ENCODE data around the gene THSD1.
A peak's percentile ranks its signal among the peaks of the same experiment; 100 is the strongest.

The THSD1 gene

DNA sequence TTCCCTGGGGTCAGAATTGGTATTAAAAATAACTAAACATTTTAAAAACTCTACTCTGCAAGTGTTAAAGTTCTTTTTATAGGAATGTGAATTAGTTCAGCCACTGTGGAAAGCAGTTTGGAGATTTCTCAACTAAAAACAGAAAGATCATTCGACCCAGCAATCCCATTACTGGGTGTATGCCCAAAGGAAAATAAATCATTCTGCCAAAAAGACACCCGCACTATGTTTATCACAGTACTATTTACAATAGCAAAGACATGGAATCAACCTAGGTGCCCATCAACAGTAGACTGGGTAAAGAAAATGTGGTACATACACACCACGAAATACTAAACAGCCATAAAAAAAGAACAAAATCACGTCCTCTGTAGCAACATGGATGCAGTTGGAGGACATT is 657 bp upstream of the THSD1 start:
- H3K9ac ChIP-seq (ENCODE audit: insufficient read length, low read depth) = no peak overlapping the region
- no peaks in the 10 kb centered on the region for H3K4me1 ChIP-seq (ENCODE audit: insufficient read depth, insufficient read length)
- H3K9me3 ChIP-seq (ENCODE audit: insufficient read depth, low read length) = no peaks in the 10 kb centered on the region
- H3K4me3 ChIP-seq (ENCODE audit: insufficient read length, low read depth) = no peak overlapping the region
- H3K27me3 ChIP-seq (ENCODE audit: insufficient read depth, insufficient read length) = peaks cover 20% of the 10 kb centered on the region
- H3K36me3 ChIP-seq (ENCODE audit: insufficient read depth, insufficient read length, low read length) = no peaks in the 10 kb centered on the region
- TF ChIP-seq ZNF274 (IDR thresholded peaks at IDR 0.05; ENCODE audit: low read depth, low read length) (no peak), SUZ12 (IDR thresholded peaks at IDR 0.05; ENCODE audit: extremely low read depth, insufficient read depth, insufficient read length) (no peak), YY1 (IDR thresholded peaks at IDR 0.05; ENCODE audit: insufficient read depth, insufficient read length) (no peak)
- no peak for DNase-seq (ENCODE audit: low read depth, low spot score)

- peak overlapping the region; percentile 32 for H3K9ac ChIP-seq (ENCODE audit: insufficient read length, low read depth)
- no peaks in the 10 kb centered on the region for H3K9me3 ChIP-seq (ENCODE audit: insufficient read depth, low read length)
- H3K27me3 ChIP-seq (ENCODE audit: insufficient read depth, insufficient read length) = peaks cover 20% of the 10 kb centered on the region
- H3K36me3 ChIP-seq (ENCODE audit: insufficient read depth, insufficient read length, low read length) = no peaks in the 10 kb centered on the region
- H3K4me1 ChIP-seq (ENCODE audit: insufficient read depth, insufficient read length) = no peaks in the 10 kb centered on the region
- H3K4me3 ChIP-seq (ENCODE audit: insufficient read length, low read depth) = no peak overlapping the region
- TF ChIP-seq YY1 (IDR thresholded peaks at IDR 0.05; ENCODE audit: insufficient read depth, insufficient read length) (no peak), SUZ12 (IDR thresholded peaks at IDR 0.05; ENCODE audit: extremely low read depth, insufficient read depth, insufficient read length) (no peak), ZNF274 (IDR thresholded peaks at IDR 0.05; ENCODE audit: low read depth, low read length) (no peak)
- DNase-seq (ENCODE audit: low read depth, low spot score) = no peak
Measured at GRCh38 chr13:52405369-52405766, 604 bp downstream of the THSD1 start.

- Histone ChIP-seq H3K36me3 (ENCODE audit: insufficient read depth, insufficient read length, low read length) (no peaks in the 10 kb centered on the region), H3K4me3 (ENCODE audit: insufficient read length, low read depth) (no peak overlapping the region), H3K9me3 (ENCODE audit: insufficient read depth, low read length) (no peaks in the 10 kb centered on the region), H3K4me1 (ENCODE audit: insufficient read depth, insufficient read length) (no peaks in the 10 kb centered on the region), H3K27me3 (ENCODE audit: insufficient read depth, insufficient read length) (peaks cover 2% of the 10 kb centered on the region), H3K9ac (ENCODE audit: insufficient read length, low read depth) (no peak overlapping the region)
- DNase-seq (ENCODE audit: low read depth, low spot score) = no peak
- TF ChIP-seq ZNF274 (IDR thresholded peaks at IDR 0.05; ENCODE audit: low read depth, low read length) (no peak), SUZ12 (IDR thresholded peaks at IDR 0.05; ENCODE audit: extremely low read depth, insufficient read depth, insufficient read length) (no peak)
Measured at GRCh38 chr13:52399708-52400107, 6.3 kb downstream of the THSD1 start.

GRCh38 chr13:52399046-52399445 is 6.9 kb downstream of the THSD1 start:
- Histone ChIP-seq H3K36me3 (ENCODE audit: insufficient read depth, insufficient read length, low read length) (no peaks in the 10 kb centered on the region), H3K27me3 (ENCODE audit: insufficient read depth, insufficient read length) (no peaks in the 10 kb centered on the region), H3K4me3 (ENCODE audit: insufficient read length, low read depth) (no peak overlapping the region), H3K9me3 (ENCODE audit: insufficient read depth, low read length) (no peaks in the 10 kb centered on the region), H3K9ac (ENCODE audit: insufficient read length, low read depth) (no peak overlapping the region), H3K4me1 (ENCODE audit: insufficient read depth, insufficient read length) (no peaks in the 10 kb centered on the region)
- DNase-seq (ENCODE audit: low read depth, low spot score) = no peak
- TF ChIP-seq YY1 (IDR thresholded peaks at IDR 0.05; ENCODE audit: insufficient read depth, insufficient read length) (no peak), SUZ12 (IDR thresholded peaks at IDR 0.05; ENCODE audit: extremely low read depth, insufficient read depth, insufficient read length) (no peak), ZNF274 (IDR thresholded peaks at IDR 0.05; ENCODE audit: low read depth, low read length) (no peak)

DNA sequence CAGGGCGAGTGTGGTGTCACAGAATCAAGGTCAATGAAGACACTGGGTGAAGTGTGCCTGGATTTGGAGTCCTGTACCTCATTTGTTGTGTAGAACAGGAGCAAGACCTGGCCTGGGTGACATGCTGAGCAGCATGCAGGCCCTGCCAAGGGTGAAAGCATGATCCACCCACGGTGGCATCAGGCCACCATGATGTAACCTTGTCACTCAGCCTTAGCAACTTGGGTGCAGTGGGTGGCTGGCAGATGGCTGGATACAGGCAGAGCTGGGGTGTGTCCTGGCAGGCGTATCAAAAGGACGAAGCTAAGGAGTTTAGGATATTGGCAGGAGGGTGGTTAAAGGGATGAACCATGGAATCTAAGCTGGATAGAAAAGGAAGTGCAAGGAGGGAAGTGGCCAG is 10.3 kb downstream of the THSD1 start:
- no peak for TF ChIP-seq SUZ12 (IDR thresholded peaks at IDR 0.05; ENCODE audit: extremely low read depth, insufficient read depth, insufficient read length)
- no peak for TF ChIP-seq YY1 (IDR thresholded peaks at IDR 0.05; ENCODE audit: insufficient read depth, insufficient read length)
- TF ChIP-seq ZNF274 (IDR thresholded peaks at IDR 0.05; ENCODE audit: low read depth, low read length) = no peak
- no peaks in the 10 kb centered on the region for H3K4me1 ChIP-seq (ENCODE audit: insufficient read depth, insufficient read length)
- no peaks in the 10 kb centered on the region for H3K27me3 ChIP-seq (ENCODE audit: insufficient read depth, insufficient read length)
- H3K9me3 ChIP-seq (ENCODE audit: insufficient read depth, low read length) = no peaks in the 10 kb centered on the region
- H3K4me3 ChIP-seq (ENCODE audit: insufficient read length, low read depth) = no peak overlapping the region
- no peaks in the 10 kb centered on the region for H3K36me3 ChIP-seq (ENCODE audit: insufficient read depth, insufficient read length, low read length)
- no peak for DNase-seq (ENCODE audit: low read depth, low spot score)
- no peak overlapping the region for H3K9ac ChIP-seq (ENCODE audit: insufficient read length, low read depth)

DNA sequence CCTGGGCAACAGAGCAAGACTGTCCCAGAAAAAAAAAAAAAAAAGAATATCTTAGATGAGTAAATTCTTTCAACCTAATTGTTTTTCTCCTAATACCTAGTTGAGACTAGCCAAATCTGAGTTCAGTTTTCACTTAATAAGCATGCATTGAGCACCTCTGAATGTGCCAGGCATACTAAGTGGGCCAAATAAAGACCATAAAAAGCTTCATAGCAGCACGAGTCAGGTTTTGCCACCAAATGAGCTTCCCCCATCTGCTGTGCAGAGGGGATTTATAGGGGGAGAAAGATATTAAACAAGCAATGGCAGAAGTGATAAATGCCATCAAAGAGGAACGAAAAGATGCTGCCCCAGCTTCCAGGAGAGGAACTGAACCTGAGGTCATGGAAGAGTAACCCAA is 11.4 kb downstream of the THSD1 start:
- DNase-seq (ENCODE audit: low read depth, low spot score) = no peak

GRCh38 chr13:52393572-52394357 is 12.2 kb downstream of the THSD1 start:
- DNase-seq (ENCODE audit: low read depth, low spot score) = no peak
- no peak for TF ChIP-seq SUZ12 (IDR thresholded peaks at IDR 0.05; ENCODE audit: extremely low read depth, insufficient read depth, insufficient read length)
- TF ChIP-seq YY1 (IDR thresholded peaks at IDR 0.05; ENCODE audit: insufficient read depth, insufficient read length) = no peak
- no peak for TF ChIP-seq ZNF274 (IDR thresholded peaks at IDR 0.05; ENCODE audit: low read depth, low read length)
- no peaks in the 10 kb centered on the region for H3K36me3 ChIP-seq (ENCODE audit: insufficient read depth, insufficient read length, low read length)
- H3K27me3 ChIP-seq (ENCODE audit: insufficient read depth, insufficient read length) = no peaks in the 10 kb centered on the region
- no peak overlapping the region for H3K9ac ChIP-seq (ENCODE audit: insufficient read length, low read depth)
- H3K4me3 ChIP-seq (ENCODE audit: insufficient read length, low read depth) = no peak overlapping the region
- H3K4me1 ChIP-seq (ENCODE audit: insufficient read depth, insufficient read length) = no peaks in the 10 kb centered on the region
- no peaks in the 10 kb centered on the region for H3K9me3 ChIP-seq (ENCODE audit: insufficient read depth, low read length)

More for the DNA sequence above, 11.4 kb downstream of the THSD1 start:
- Histone ChIP-seq H3K4me3 (ENCODE audit: insufficient read length, low read depth) (no peak overlapping the region), H3K9ac (ENCODE audit: insufficient read length, low read depth) (no peak overlapping the region), H3K9me3 (ENCODE audit: insufficient read depth, low read length) (no peaks in the 10 kb centered on the region), H3K27me3 (ENCODE audit: insufficient read depth, insufficient read length) (no peaks in the 10 kb centered on the region), H3K4me1 (ENCODE audit: insufficient read depth, insufficient read length) (no peaks in the 10 kb centered on the region), H3K36me3 (ENCODE audit: insufficient read depth, insufficient read length, low read length) (no peaks in the 10 kb centered on the region)
- TF ChIP-seq SUZ12 (IDR thresholded peaks at IDR 0.05; ENCODE audit: extremely low read depth, insufficient read depth, insufficient read length) (no peak), YY1 (IDR thresholded peaks at IDR 0.05; ENCODE audit: insufficient read depth, insufficient read length) (no peak), ZNF274 (IDR thresholded peaks at IDR 0.05; ENCODE audit: low read depth, low read length) (no peak)

Measured in NT2/D1 (cell line).